Measurements from ENCODE around the gene KRT7.

The KRT7 gene

DNA sequence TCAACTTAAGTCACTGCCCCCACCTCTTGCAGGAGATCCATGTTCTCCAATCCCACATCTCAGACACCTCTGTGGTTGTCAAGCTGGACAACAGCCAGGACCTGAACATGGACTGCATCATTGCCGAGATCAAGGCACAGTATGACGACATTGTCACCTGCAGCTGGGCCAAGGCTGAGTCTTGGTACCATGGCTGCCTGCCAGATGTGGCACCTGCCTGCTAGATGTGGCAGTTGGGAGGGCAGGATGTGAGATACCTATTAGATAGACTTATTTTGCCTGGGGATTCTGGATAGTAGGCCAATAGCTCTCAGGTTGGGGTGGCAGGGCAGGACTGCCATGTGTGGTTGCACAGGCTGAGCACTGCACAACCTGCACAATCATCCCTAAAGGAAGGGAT, 33.5 kb downstream of the KRT7 start:
- TF ChIP-seq, protein P1, sequence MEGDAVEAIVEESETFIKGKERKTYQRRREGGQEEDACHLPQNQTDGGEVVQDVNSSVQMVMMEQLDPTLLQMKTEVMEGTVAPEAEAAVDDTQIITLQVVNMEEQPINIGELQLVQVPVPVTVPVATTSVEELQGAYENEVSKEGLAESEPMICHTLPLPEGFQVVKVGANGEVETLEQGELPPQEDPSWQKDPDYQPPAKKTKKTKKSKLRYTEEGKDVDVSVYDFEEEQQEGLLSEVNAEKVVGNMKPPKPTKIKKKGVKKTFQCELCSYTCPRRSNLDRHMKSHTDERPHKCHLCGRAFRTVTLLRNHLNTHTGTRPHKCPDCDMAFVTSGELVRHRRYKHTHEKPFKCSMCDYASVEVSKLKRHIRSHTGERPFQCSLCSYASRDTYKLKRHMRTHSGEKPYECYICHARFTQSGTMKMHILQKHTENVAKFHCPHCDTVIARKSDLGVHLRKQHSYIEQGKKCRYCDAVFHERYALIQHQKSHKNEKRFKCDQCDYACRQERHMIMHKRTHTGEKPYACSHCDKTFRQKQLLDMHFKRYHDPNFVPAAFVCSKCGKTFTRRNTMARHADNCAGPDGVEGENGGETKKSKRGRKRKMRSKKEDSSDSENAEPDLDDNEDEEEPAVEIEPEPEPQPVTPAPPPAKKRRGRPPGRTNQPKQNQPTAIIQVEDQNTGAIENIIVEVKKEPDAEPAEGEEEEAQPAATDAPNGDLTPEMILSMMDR (IDR thresholded peaks at IDR 0.05; ENCODE audit: insufficient read depth, low read depth, low read length, missing control alignments): no peak
- no peak for DNase-seq (ENCODE audit: low read depth)
- no peak overlapping the region for H3K4me3 ChIP-seq (ENCODE audit: low read length)

DNA sequence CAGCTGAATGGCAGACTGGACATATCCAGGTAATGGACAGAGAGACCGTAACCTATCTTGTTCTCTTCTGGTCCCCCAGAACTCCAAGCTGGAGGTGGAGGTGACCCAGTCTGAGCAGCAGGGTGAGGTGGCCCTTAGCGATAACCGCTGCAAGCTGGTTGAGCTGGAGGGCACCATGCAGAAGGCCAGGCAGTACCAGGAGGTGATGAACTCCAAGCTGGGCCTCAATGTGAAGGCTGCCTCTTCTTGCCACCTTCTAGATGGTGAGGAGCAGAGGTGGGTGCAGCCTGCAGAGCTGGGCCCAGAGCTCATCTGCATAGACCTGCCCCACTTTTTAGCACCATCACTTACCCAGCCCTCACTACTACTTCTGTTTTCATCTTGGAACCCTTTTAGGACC, 34.2 kb downstream of the KRT7 start:
- TF ChIP-seq, protein P1 (IDR thresholded peaks at IDR 0.05; ENCODE audit: insufficient read depth, low read depth, low read length, missing control alignments): no peak
- DNase-seq (ENCODE audit: low read depth): no peak

DNA sequence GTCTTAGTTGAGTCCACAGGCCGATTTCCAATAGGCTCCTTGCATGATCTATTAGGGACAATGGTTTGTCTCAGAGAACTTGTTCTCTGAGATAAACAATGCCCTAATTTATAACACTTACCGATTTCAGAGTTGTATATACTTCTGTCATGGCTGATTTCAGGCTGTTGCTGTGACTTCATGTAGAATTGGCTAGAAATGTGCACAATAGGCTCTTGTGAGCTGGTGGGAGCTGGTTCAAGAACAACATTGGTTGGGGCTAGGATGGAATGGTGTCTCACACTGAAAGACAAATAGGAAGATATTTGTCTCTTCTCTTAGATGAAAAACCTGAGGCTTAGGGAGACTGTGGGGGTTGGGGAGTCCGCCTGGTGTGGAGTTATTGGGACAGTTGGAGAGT, 34.7 kb downstream of the KRT7 start:
- TF ChIP-seq, protein P1 (IDR thresholded peaks at IDR 0.05; ENCODE audit: insufficient read depth, low read depth, low read length, missing control alignments): no peak
- DNase-seq (ENCODE audit: low read depth): no peak
- H3K4me3 ChIP-seq (ENCODE audit: low read length): no peak overlapping the region

More for the DNA sequence above, 34.2 kb downstream of the KRT7 start:
- H3K4me3 ChIP-seq (ENCODE audit: low read length): no peak overlapping the region

DNA sequence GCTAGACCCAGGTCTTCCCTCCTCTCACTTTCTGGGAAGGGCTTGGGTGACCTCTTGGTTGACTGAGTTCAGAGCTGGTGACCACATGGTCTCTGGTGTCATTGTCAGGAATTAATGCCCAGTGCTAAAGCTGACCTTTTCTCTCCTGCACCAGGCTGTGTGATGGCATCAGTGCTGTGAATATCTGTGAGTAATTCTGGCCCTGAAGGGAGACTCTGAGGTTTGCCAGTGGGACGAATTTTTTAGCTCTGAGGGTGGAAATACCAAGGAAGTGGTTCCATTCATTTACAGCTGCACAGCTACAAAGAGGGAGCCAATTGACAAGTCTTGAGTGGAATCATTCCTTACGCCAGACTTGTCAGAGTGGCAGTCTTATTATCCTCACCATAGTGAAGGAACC, 35.2 kb downstream of the KRT7 start:
- TF ChIP-seq, protein P1 (IDR thresholded peaks at IDR 0.05; ENCODE audit: insufficient read depth, low read depth, low read length, missing control alignments): no peak
- peak; percentile 42 for DNase-seq (ENCODE audit: low read depth)
- H3K4me3 ChIP-seq (ENCODE audit: low read length): no peak overlapping the region

DNA sequence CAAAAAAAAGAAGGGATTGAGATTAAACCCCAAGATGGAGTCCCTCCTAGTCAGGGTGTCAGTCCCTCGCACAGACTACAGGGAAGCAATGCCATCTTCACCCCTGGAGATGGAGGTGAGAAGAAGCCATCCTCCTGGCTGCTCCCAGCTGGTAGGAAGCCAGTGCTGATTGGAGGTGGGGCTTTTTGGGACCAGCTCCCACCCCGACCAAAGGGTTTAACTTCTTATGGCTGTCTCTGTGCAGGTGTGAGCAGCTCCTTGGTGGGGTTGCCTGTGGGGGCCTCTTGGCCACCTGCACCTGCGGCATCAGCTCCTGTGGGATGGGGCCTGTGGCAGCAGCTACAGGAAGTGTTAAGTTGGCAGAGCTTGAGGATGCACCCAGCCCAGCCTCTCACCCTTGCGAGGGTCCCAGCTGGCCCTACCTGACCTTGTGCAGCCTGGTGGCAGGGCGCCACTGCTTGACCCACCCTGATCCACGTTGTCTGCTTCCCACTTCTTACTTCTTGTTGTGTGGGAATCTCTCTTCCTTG, 37.6 kb downstream of the KRT7 start:
- no peak for DNase-seq (ENCODE audit: low read depth)
- TF ChIP-seq, protein P1 (IDR thresholded peaks at IDR 0.05; ENCODE audit: insufficient read depth, low read depth, low read length, missing control alignments): no peak
- no peak overlapping the region for H3K4me3 ChIP-seq (ENCODE audit: low read length)

DNA sequence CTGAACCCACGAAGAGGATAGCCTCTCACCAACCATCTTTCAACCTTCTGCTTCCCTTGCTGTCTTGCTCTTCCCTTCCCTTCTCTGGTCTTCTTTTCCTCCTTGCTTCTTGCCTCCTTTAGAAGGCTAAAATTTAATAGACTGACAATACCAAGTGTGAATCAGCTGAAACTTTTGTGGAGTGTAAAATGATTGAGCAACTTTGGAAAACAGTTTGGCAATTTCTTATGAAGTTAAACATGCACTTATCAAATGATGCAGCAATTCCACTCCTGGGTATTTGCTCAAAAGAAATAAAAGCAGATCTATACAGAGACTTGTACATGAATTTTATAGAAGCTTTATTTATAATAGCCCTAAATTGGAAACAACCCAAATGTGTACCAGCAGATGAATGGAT, 38.1 kb downstream of the KRT7 start:
- no peak overlapping the region for H3K4me3 ChIP-seq (ENCODE audit: low read length)
- TF ChIP-seq, protein P1 (IDR thresholded peaks at IDR 0.05; ENCODE audit: insufficient read depth, low read depth, low read length, missing control alignments): no peak
- DNase-seq (ENCODE audit: low read depth): peak; percentile 78

DNA sequence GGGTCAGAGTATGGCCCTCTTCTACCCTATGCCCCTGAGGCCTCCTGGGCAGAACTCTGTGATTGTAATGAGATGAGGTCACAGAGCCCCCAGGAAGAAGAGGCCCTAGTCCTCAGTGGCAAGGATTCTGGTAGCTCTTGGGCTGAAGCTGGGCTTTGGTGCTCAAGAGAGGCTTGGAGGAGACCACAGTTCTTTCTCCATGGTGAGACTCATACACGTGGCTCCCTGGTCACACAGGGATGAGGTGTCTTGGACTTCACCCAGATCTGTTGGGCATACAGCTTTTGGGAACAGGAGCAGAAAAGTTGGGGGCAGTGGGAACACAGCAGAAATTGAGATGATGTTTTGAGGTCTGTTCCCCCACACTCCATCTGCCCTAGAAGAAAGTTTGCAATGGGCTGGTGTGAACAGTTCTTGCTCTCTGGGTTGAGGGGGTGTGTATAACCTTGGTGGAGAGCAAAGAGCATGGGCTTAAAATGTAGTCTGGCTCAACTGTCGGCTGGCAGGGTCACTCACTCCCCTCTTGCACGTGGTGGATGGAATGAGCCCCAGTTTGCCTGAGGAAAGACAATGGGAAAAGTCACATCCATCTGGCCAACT, 41.6 kb downstream of the KRT7 start, which contains the start of gene KRT86:
Gene KRT86, plus strand, starts transcription at position 125 of the 600 bp plus-strand sequence. CDS start 27,272 bp downstream, outside the sequence.
- TF ChIP-seq, protein P1 (IDR thresholded peaks at IDR 0.05; ENCODE audit: insufficient read depth, low read depth, low read length, missing control alignments): no peak
- DNase-seq (ENCODE audit: low read depth): no peak
- H3K4me3 ChIP-seq (ENCODE audit: low read length): no peak within 1 kb of the TSS
